Right atrium auricular region (tissue), 2 donors: Measurements from ENCODE around the gene GBF1. TPM values are rescaled to one million over a fixed set of nuclear protein-coding genes. Genes with fewer than 3 reads are reported as not detected.
A peak's percentile ranks its signal among the peaks of the same experiment; 100 is the strongest.

Experiments used
- DNase-seq: peaks from one replicate; pipeline ENCODE4 v3.0.0-alpha.2; 2019; ENCODE audit warnings: low spot score
- H3K27ac ChIP-seq, 2 donors: fragments of 200-600 bp; sonication (generic); 1 replicate in 1 of 2; 2 replicates in 1 of 2; pipeline ENCODE4 v1.5.1; 2016 to 2019
- H3K27me3 ChIP-seq, 2 donors: fragments of 200-600 bp; sonication (generic); one replicate each; pipeline versions ENCODE4 v1.5.1 to v1.6.0; 2017 to 2019
- H3K36me3 ChIP-seq: fragments of 200-600 bp; sonication (generic); one replicate; pipeline ENCODE4 v1.5.1; 2016
- H3K4me1 ChIP-seq, 2 donors: fragments of 200-600 bp; sonication (generic); one replicate each; pipeline versions ENCODE4 v1.5.1 to v1.6.0; 2017 to 2019
- H3K4me3 ChIP-seq, 2 donors: fragments of 200-600 bp; sonication (generic); 1 replicate in 1 of 2; 2 replicates in 1 of 2; pipeline ENCODE4 v1.5.1; 2017 to 2019; ENCODE audit warnings: mild to moderate bottlenecking in 1 of 2, moderate library complexity in 1 of 2
- H3K9me3 ChIP-seq, 2 donors: fragments of 200-600 bp; sonication (generic); one replicate each; pipeline ENCODE4 v1.5.1; 2019
- CTCF ChIP-seq, 2 donors: fragments of 200-600 bp; sonication (generic); IDR thresholded peaks; one replicate each; pipeline ENCODE4 v1.5.1; 2019; ENCODE audit warnings: antibody characterized with exemption in 2 of 2
- total RNA-seq, 2 donors: library from RNA; depleted of rRNA; stranded (reverse); fragments of >200 nt; gene quantifications; one replicate each; pipeline ENCODE4 v1.1.0, GENCODE V29; 2016

Gene GBF1
- total RNA-seq, 2 donors from 2014 or later = 38.5 to 38.9 TPM

- Histone ChIP-seq H3K36me3 (no peaks in the 10 kb centered on the region), H3K27ac (no peak overlapping the region), H3K4me3 (no peak overlapping the region), H3K27me3 (peaks cover 0 to 13% of the 10 kb centered on the region in 2 donors), H3K4me1 (peaks cover 0 to 22% of the 10 kb centered on the region in 2 donors), H3K9me3 (no peaks in the 10 kb centered on the region)
- no peak for TF ChIP-seq CTCF (IDR thresholded peaks at IDR 0.05)
- DNase-seq = no peak
These were observed 169.4 kb downstream of the GBF1 start for GRCh38 chr10:102414749-102415148.

GRCh38 chr10:102416283-102416682 lies 171.0 kb downstream of the GBF1 start:
- Histone ChIP-seq H3K27me3 (peaks cover 0 to 8% of the 10 kb centered on the region in 2 donors), H3K4me1 (peaks cover 0 to 19% of the 10 kb centered on the region in 2 donors)

GRCh38 chr10:102416695-102417094 lies 171.4 kb downstream of the GBF1 start:
- Histone ChIP-seq H3K4me1 (peaks cover 0 to 21% of the 10 kb centered on the region in 2 donors), H3K27ac (no peak overlapping the region), H3K9me3 (no peaks in the 10 kb centered on the region), H3K27me3 (peaks cover 0 to 8% of the 10 kb centered on the region in 2 donors), H3K36me3 (no peaks in the 10 kb centered on the region), H3K4me3 (no peak overlapping the region)
- no peak for DNase-seq
- no peak for TF ChIP-seq CTCF (IDR thresholded peaks at IDR 0.05)

More at GRCh38 chr10:102416283-102416682, 171.0 kb downstream of the GBF1 start:
- no peak for TF ChIP-seq CTCF (IDR thresholded peaks at IDR 0.05)
- Histone ChIP-seq H3K36me3 (no peaks in the 10 kb centered on the region), H3K27ac (no peak overlapping the region), H3K9me3 (no peaks in the 10 kb centered on the region), H3K4me3 (no peak overlapping the region)
- no peak for DNase-seq

GRCh38 chr10:102418622-102419268 lies 173.4 kb downstream of the GBF1 start, which contains the start of gene PSD:
Gene PSD, minus strand, starts transcription at chr10:102418785. Its CDS starts 1,747 bp downstream, at chr10:102417038.
- no peaks in the 10 kb centered on the region for H3K36me3 ChIP-seq
- TF ChIP-seq CTCF (IDR thresholded peaks at IDR 0.05) = no peak
- no peak within 1 kb of the TSS for H3K27ac ChIP-seq
- H3K4me1 ChIP-seq = peaks cover 0 to 41% of the 10 kb centered on the region in 2 donors
- H3K9me3 ChIP-seq = no peaks in the 10 kb centered on the region
- DNase-seq = no peak
- H3K4me3 ChIP-seq = peak within 1 kb of the TSS; percentile 71 to 94
- peaks cover 0 to 8% of the 10 kb centered on the region in 2 donors for H3K27me3 ChIP-seq

- peaks cover 7% of the 10 kb centered on the region for H3K36me3 ChIP-seq
- H3K9me3 ChIP-seq = no peaks in the 10 kb centered on the region
- TF ChIP-seq CTCF (IDR thresholded peaks at IDR 0.05) = no peak
- H3K27ac ChIP-seq = peak overlapping the region; percentile 85 to 89
- no peak for DNase-seq
- peaks cover 0 to 41% of the 10 kb centered on the region in 2 donors for H3K4me1 ChIP-seq
- peaks cover 0 to 8% of the 10 kb centered on the region in 2 donors for H3K27me3 ChIP-seq
- H3K4me3 ChIP-seq = peak overlapping the region; percentile 71 to 94
These were observed 174.2 kb downstream of the GBF1 start for GRCh38 chr10:102419269-102420180.
